Thymus (tissue), 14 donors: ENCODE measurements around the gene CNPPD1. TPM values are rescaled to one million over a fixed set of nuclear protein-coding genes. Genes with fewer than 3 reads are reported as not detected.
A peak's percentile ranks its signal among the peaks of the same experiment; 100 is the strongest.

Experiments
- DNase-seq, 9 donors: peaks; one replicate each; pipeline ENCODE4 v3.0.0-alpha.2; 2013; ENCODE audit warnings: low spot score in 9 of 9, low read depth in 6 of 9, missing footprints in 1 of 9
- H3K27ac ChIP-seq, 2 donors: one replicate each; pipeline ENCODE4 v1.5.1; 2013; ENCODE audit warnings: control low read depth in 1 of 2, low read depth in 1 of 2, low read length in 1 of 2, mild to moderate bottlenecking in 1 of 2, moderate library complexity in 1 of 2
- H3K27me3 ChIP-seq, 2 donors: one replicate each; pipeline ENCODE4 v1.5.1; 2013; ENCODE audit warnings: low read length in 1 of 2; ENCODE audit not compliant: control insufficient read depth in 2 of 2, insufficient read depth in 1 of 2
- H3K36me3 ChIP-seq, 2 donors: one replicate each; pipeline ENCODE4 v1.5.1; 2013; ENCODE audit warnings: low read length in 1 of 2, mild to moderate bottlenecking in 1 of 2, moderate library complexity in 1 of 2; ENCODE audit not compliant: control insufficient read depth in 2 of 2, insufficient read depth in 2 of 2
- H3K4me1 ChIP-seq, 2 donors: one replicate each; pipeline ENCODE4 v1.5.1; 2013; ENCODE audit warnings: low read length in 2 of 2; ENCODE audit not compliant: control insufficient read depth in 2 of 2, insufficient read depth in 2 of 2
- H3K4me3 ChIP-seq, 2 donors: one replicate each; pipeline ENCODE4 v1.5.1; 2013; ENCODE audit warnings: low read length in 2 of 2, control low read depth in 1 of 2, mild to moderate bottlenecking in 1 of 2
- H3K9me3 ChIP-seq, 2 donors: one replicate each; pipeline ENCODE4 v1.5.1; 2013; ENCODE audit warnings: low read length in 1 of 2, mild to moderate bottlenecking in 1 of 2; ENCODE audit not compliant: control insufficient read depth in 2 of 2, insufficient read depth in 1 of 2
- WGBS: extraction: QIAGEN DNeasy Blood & Tissue Kit; methylation state at CpG from one replicate; pipeline ENCODE4 v1.1.7; 2013; 5-methylcytosine and 5-hydroxymethylcytosine counted together
- long read RNA-seq, 10 donors: transcript quantifications; one replicate each; lab custom pipeline, GENCODE V29; 2026
- polyA plus RNA-seq: library from polyadenylated mRNA; stranded (reverse); fragments of 200-250 nt; gene quantifications from one replicate; pipeline ENCODE4 v1.2.3, GENCODE V29; 2013
- total RNA-seq: library from RNA; stranded (reverse); fragments of 120-200 nt; gene quantifications from one replicate; pipeline ENCODE4 v1.2.4, GENCODE V29; 2013
- donor health status: healthy.

Gene CNPPD1
- 33.3 TPM for total RNA-seq
- 46.9 TPM for polyA plus RNA-seq
- long read RNA-seq, donor 1, partial matches to known transcripts = 0 of 1 reads
- long read RNA-seq, donor 1, other reads (novel, unspliced or antisense) = 0 of 1 reads
- long read RNA-seq, donor 2, transcript CNPPD1-201 (8 exons, 2,060 nt) = major isoform, 35 of 135 reads
- long read RNA-seq, donor 2, partial matches to known transcripts = 78 of 135 reads
- long read RNA-seq, donor 2, other reads (novel, unspliced or antisense) = 20 of 135 reads
- long read RNA-seq, donor 3, transcript CNPPD1-201 (8 exons, 2,060 nt) = major isoform, 16 of 39 reads
- long read RNA-seq, donor 3, partial matches to known transcripts = 21 of 39 reads
- long read RNA-seq, donor 3, other reads (novel, unspliced or antisense) = 0 of 39 reads
- long read RNA-seq, donor 4, transcript CNPPD1-201 (8 exons, 2,060 nt) = major isoform, 5 of 11 reads
- long read RNA-seq, donor 4, partial matches to known transcripts = 5 of 11 reads
- long read RNA-seq, donor 4, other reads (novel, unspliced or antisense) = 0 of 11 reads
- long read RNA-seq, donor 5, transcript CNPPD1-201 (8 exons, 2,060 nt) = major isoform, 21 of 37 reads
- long read RNA-seq, donor 5, partial matches to known transcripts = 16 of 37 reads
- long read RNA-seq, donor 5, other reads (novel, unspliced or antisense) = 0 of 37 reads
- long read RNA-seq, donor 6, transcript CNPPD1-201 (8 exons, 2,060 nt) = major isoform, 16 of 24 reads
- long read RNA-seq, donor 6, partial matches to known transcripts = 6 of 24 reads
- long read RNA-seq, donor 6, other reads (novel, unspliced or antisense) = 0 of 24 reads
- long read RNA-seq, donor 7, transcript CNPPD1-201 (8 exons, 2,060 nt) = major isoform, 9 of 9 reads
- long read RNA-seq, donor 7, partial matches to known transcripts = 0 of 9 reads
- long read RNA-seq, donor 7, other reads (novel, unspliced or antisense) = 0 of 9 reads
- long read RNA-seq, donor 8, partial matches to known transcripts = 5 of 6 reads
- long read RNA-seq, donor 8, other reads (novel, unspliced or antisense) = 0 of 6 reads
- long read RNA-seq, donor 9, transcript CNPPD1-201 (8 exons, 2,060 nt) = major isoform, 6 of 8 reads
- long read RNA-seq, donor 9, partial matches to known transcripts = 0 of 8 reads
- long read RNA-seq, donor 9, other reads (novel, unspliced or antisense) = 0 of 8 reads
- long read RNA-seq, donor 10, transcript CNPPD1-201 (8 exons, 2,060 nt) = major isoform, 11 of 20 reads
- long read RNA-seq, donor 10, partial matches to known transcripts = 9 of 20 reads
- long read RNA-seq, donor 10, other reads (novel, unspliced or antisense) = 0 of 20 reads

GRCh38 chr2:219176818-219177551, at the start of gene CNPPD1:
Gene CNPPD1, minus strand, starts transcription at chr2:219176925. Its CDS starts 97 bp downstream, at chr2:219176828.
- Histone ChIP-seq H3K4me3 (peak within 1 kb of the TSS; percentile 88 to 98), H3K27me3 (no peaks in the 10 kb centered on the region), H3K9me3 (no peaks in the 10 kb centered on the region), H3K36me3 (peaks cover 55 to 57% of the 10 kb centered on the region in 2 donors), H3K27ac (peak within 1 kb of the TSS; percentile 100), H3K4me1 (peaks cover 20 to 27% of the 10 kb centered on the region in 2 donors)
- WGBS = under 1% methylated on average over 69 of the region's 69 CpGs
- DNase-seq = peak; percentile 64 to 94 (median 80)

GRCh38 chr2:219225350-219225749, 48.6 kb upstream of the CNPPD1 start:
- Histone ChIP-seq H3K4me3 (no peak overlapping the region), H3K4me1 (peaks cover 11 to 17% of the 10 kb centered on the region in 2 donors), H3K27me3 (no peaks in the 10 kb centered on the region), H3K27ac (no peak overlapping the region), H3K9me3 (no peaks in the 10 kb centered on the region), H3K36me3 (peaks cover 62 to 73% of the 10 kb centered on the region in 2 donors)
- DNase-seq = no peak
- WGBS = 80% methylated on average over 3 of the region's 3 CpGs

GRCh38 chr2:219223831-219224610, 47.3 kb upstream of the CNPPD1 start:
- Histone ChIP-seq H3K4me1 (peaks cover 13 to 20% of the 10 kb centered on the region in 2 donors), H3K4me3 (no peak overlapping the region), H3K27me3 (no peaks in the 10 kb centered on the region), H3K36me3 (peaks cover 73 to 77% of the 10 kb centered on the region in 2 donors), H3K9me3 (no peaks in the 10 kb centered on the region), H3K27ac (no peak overlapping the region)
- DNase-seq = no peak
- WGBS = 98% methylated on average over 31 of the region's 31 CpGs

- no peak overlapping the region for H3K27ac ChIP-seq
- H3K4me1 ChIP-seq = peaks cover 18 to 23% of the 10 kb centered on the region in 2 donors
- peaks cover 69% of the 10 kb centered on the region in 2 donors for H3K36me3 ChIP-seq
- no peak overlapping the region for H3K4me3 ChIP-seq
- 98% methylated on average over 16 of the region's 16 CpGs for WGBS
- DNase-seq = no peak
- peaks cover 0 to 10% of the 10 kb centered on the region in 2 donors for H3K27me3 ChIP-seq
- H3K9me3 ChIP-seq = peaks cover 0 to 3% of the 10 kb centered on the region in 2 donors
Observed at GRCh38 chr2:219221957-219222518, 45.3 kb upstream of the CNPPD1 start.

- Histone ChIP-seq H3K4me1 (peaks cover 18 to 23% of the 10 kb centered on the region in 2 donors), H3K27ac (no peak overlapping the region), H3K9me3 (peaks cover 0 to 3% of the 10 kb centered on the region in 2 donors), H3K27me3 (peaks cover 0 to 12% of the 10 kb centered on the region in 2 donors), H3K4me3 (no peak overlapping the region), H3K36me3 (peaks cover 61 to 62% of the 10 kb centered on the region in 2 donors)
- WGBS = 98% methylated on average over 19 of the region's 19 CpGs
- no peak for DNase-seq
Observed at GRCh38 chr2:219220652-219221402, 44.1 kb upstream of the CNPPD1 start.

GRCh38 chr2:219219784-219220532, 43.2 kb upstream of the CNPPD1 start:
- DNase-seq = no peak
- H3K4me3 ChIP-seq = no peak overlapping the region

More at GRCh38 chr2:219219784-219220532, 43.2 kb upstream of the CNPPD1 start:
- Histone ChIP-seq H3K9me3 (peaks cover 0 to 3% of the 10 kb centered on the region in 2 donors), H3K36me3 (peaks cover 53 to 54% of the 10 kb centered on the region in 2 donors), H3K4me1 (peaks cover 18 to 23% of the 10 kb centered on the region in 2 donors), H3K27me3 (peaks cover 0 to 12% of the 10 kb centered on the region in 2 donors), H3K27ac (no peak overlapping the region)
- 97% methylated on average over 18 of the region's 18 CpGs for WGBS
